Uterus (tissue), 4 donors: ENCODE data around the gene MCUR1. TPM values are rescaled to one million over a fixed set of nuclear protein-coding genes. Genes with fewer than 3 reads are reported as not detected.
"Not testable (repeated sequence)": the region's sequence is repeated elsewhere in the genome, so short reads cannot be mapped to it uniquely, and the experiment has no call there.

ENCODE experiments used
- DNase-seq, 2 donors: peaks; one replicate each; pipeline ENCODE4 v3.0.0-alpha.2; 2019 to 2020
- H3K27ac ChIP-seq, 2 donors: fragments of 200-600 bp; sonication (generic); 1 replicate in 1 of 2; 2 replicates in 1 of 2; pipeline ENCODE4 v1.5.1; 2016 to 2018
- H3K27me3 ChIP-seq, 2 donors: fragments of 200-600 bp; sonication (generic); one replicate each; pipeline ENCODE4 v1.5.1; 2018 to 2019; ENCODE audit warnings: control low read depth in 1 of 2
- H3K36me3 ChIP-seq, 2 donors: fragments of 200-600 bp; sonication (generic); one replicate each; pipeline ENCODE4 v1.5.1; 2019; ENCODE audit warnings: control low read depth in 1 of 2
- H3K4me1 ChIP-seq, 2 donors: fragments of 200-600 bp; sonication (generic); one replicate each; pipeline ENCODE4 v1.5.1; 2018 to 2019; ENCODE audit warnings: control low read depth in 1 of 2
- H3K4me3 ChIP-seq, 2 donors: fragments of 200-600 bp; sonication (generic); 1 replicate in 1 of 2; 2 replicates in 1 of 2; pipeline ENCODE4 v1.5.1; 2018 to 2019; ENCODE audit warnings: mild to moderate bottlenecking in 1 of 2
- H3K9me3 ChIP-seq, 2 donors: fragments of 200-600 bp; sonication (generic); one replicate each; pipeline ENCODE4 v1.5.1; 2019; ENCODE audit warnings: control low read depth in 1 of 2
- POLR2A ChIP-seq, 2 donors: fragments of 450-650 bp; IDR thresholded peaks; one replicate each; pipeline ENCODE4 v1.6.1; 2016; ENCODE audit warnings: antibody characterized with exemption in 2 of 2, mild to moderate bottlenecking in 1 of 2, moderate library complexity in 1 of 2
- intact Hi-C: fragments of 100-400 bp; cut with DNase I; formaldehyde crosslinking; loops from one replicate; pipeline ENCODE4 v1.15.1; 2023; ENCODE audit warnings: low total_unique reads
- total RNA-seq, 4 donors: library from RNA; depleted of rRNA in 3 of 4; stranded (reverse); fragments of >200 nt in 3 of 4; gene quantifications; one replicate each; pipeline versions ENCODE4 v1.1.0 to v1.2.4, GENCODE V29; 2014 to 2023
- TF ChIP-seq, protein P1 (sequence below), 4 experiments: fragments of 200-600 bp in 2 of 4; fragments of 450-650 bp in 2 of 4; sonication (generic) in 2 of 4; IDR thresholded peaks; one replicate each; pipeline ENCODE4 v1.5.1; 2016 to 2019; ENCODE audit warnings: antibody characterized with exemption in 4 of 4, mild to moderate bottlenecking in 2 of 4, moderate library complexity in 1 of 4
- donor health status: DM: yes; HTN: yes; CAD: no.

Gene MCUR1
- total RNA-seq, 4 donors from 2014 or later, result 9.4 to 16.5 (median 13.3) TPM

DNA sequence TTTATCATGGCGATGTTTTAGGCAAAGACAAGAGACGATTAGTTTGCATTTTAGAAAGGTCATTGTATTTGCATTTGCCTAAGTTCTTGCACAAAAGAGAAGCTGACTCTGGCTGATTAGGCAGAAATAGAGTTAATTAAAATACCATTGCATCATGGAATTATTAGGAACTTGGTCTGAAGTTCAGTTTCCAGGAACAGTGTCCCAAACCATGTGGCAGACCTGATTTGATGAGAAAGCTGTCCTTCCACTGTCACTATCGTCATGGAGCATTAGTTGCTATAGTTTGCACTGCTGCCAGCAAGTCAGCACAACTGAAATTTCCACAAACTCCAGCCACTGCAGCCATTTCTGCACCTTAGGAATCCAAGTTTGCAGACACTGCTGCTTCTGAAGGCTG is 24.3 kb upstream of the MCUR1 start:
- H3K27me3 ChIP-seq, result no peaks in the 10 kb centered on the region
- no peaks in the 10 kb centered on the region for H3K4me1 ChIP-seq
- H3K9me3 ChIP-seq, result no peaks in the 10 kb centered on the region
- TF ChIP-seq POLR2A (IDR thresholded peaks at IDR 0.05), result no peak
- TF ChIP-seq, protein P1, sequence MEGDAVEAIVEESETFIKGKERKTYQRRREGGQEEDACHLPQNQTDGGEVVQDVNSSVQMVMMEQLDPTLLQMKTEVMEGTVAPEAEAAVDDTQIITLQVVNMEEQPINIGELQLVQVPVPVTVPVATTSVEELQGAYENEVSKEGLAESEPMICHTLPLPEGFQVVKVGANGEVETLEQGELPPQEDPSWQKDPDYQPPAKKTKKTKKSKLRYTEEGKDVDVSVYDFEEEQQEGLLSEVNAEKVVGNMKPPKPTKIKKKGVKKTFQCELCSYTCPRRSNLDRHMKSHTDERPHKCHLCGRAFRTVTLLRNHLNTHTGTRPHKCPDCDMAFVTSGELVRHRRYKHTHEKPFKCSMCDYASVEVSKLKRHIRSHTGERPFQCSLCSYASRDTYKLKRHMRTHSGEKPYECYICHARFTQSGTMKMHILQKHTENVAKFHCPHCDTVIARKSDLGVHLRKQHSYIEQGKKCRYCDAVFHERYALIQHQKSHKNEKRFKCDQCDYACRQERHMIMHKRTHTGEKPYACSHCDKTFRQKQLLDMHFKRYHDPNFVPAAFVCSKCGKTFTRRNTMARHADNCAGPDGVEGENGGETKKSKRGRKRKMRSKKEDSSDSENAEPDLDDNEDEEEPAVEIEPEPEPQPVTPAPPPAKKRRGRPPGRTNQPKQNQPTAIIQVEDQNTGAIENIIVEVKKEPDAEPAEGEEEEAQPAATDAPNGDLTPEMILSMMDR (IDR thresholded peaks at IDR 0.05), result no peak
- no peak overlapping the region for H3K4me3 ChIP-seq
- peak overlapping the region; percentile 18 to 59 for H3K27ac ChIP-seq
- no peak for DNase-seq
- intact Hi-C loops, result no loop called here
- no peaks in the 10 kb centered on the region for H3K36me3 ChIP-seq

DNA sequence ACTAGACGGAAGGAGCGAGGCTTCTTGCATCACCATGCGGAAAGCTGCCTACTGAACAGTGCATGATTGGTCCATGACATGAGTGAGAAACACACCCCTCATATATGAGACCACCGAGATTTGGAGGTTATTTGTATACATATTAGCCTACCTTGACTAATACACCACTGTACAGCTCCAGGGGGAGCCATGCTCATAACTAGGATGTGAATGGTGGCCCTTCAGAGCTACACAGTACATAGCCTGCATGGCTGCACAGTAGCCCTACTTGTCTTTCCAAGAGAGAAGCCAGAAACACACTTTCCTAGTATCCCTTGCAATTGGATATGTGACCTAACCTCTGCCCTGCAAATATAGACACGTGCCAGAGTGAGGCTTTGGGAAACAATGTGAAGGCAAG is 21.8 kb upstream of the MCUR1 start:
- no peak overlapping the region for H3K27ac ChIP-seq
- H3K4me3 ChIP-seq, result no peak overlapping the region
- TF ChIP-seq, protein P1 (IDR thresholded peaks at IDR 0.05), result no peak
- TF ChIP-seq POLR2A (IDR thresholded peaks at IDR 0.05), result no peak
- H3K4me1 ChIP-seq, result no peaks in the 10 kb centered on the region
- no peaks in the 10 kb centered on the region for H3K36me3 ChIP-seq
- DNase-seq, result no peak
- no peaks in the 10 kb centered on the region for H3K27me3 ChIP-seq
- intact Hi-C loops, result no loop called here
- no peaks in the 10 kb centered on the region for H3K9me3 ChIP-seq

DNA sequence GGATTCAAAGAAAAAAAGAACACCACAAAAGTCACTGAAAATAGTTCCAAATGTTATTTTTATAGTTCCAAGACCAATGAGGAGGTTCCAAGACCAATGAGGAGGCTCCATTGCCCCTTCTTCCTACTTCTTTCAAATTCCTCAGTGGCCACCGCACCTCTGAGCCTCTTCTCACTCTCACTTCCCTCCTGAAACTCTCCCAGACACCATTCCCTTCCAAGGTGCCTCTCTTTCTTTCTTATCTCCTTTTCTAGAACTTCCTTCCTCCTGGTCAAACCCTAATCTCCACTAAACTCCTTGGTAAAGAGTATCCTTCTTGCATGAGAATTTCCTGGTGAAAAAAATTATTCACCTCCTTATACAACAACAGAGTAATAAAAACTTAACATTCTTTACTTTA is 20.4 kb upstream of the MCUR1 start:
- intact Hi-C loops, result no loop called here
- H3K4me1 ChIP-seq, result no peaks in the 10 kb centered on the region
- H3K27me3 ChIP-seq, result no peaks in the 10 kb centered on the region
- TF ChIP-seq POLR2A (IDR thresholded peaks at IDR 0.05), result no peak
- TF ChIP-seq, protein P1 (IDR thresholded peaks at IDR 0.05), result no peak
- H3K27ac ChIP-seq, result no peak overlapping the region
- H3K36me3 ChIP-seq, result no peaks in the 10 kb centered on the region
- no peak overlapping the region for H3K4me3 ChIP-seq
- no peak for DNase-seq
- H3K9me3 ChIP-seq, result no peaks in the 10 kb centered on the region

DNA sequence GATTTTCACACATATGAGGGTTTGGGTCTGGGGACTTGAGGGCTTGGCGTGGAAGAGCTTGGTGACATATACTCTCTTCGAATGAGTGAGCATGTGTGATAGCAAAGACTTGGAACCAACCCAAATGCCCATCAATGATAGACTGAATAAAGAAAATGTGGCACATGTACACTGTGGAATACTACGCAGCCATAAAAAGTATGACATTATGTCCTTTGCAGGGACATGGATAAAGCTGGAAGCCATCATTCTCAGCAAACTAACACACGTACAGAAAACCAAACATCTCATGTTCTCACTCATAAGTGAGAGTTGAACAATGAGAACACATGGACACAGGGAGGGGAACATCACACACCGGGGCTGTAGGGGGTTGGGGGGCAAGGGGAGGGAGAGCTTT is 19.7 kb upstream of the MCUR1 start:
- H3K27me3 ChIP-seq, intact Hi-C loops: not testable (repeated sequence)

DNA sequence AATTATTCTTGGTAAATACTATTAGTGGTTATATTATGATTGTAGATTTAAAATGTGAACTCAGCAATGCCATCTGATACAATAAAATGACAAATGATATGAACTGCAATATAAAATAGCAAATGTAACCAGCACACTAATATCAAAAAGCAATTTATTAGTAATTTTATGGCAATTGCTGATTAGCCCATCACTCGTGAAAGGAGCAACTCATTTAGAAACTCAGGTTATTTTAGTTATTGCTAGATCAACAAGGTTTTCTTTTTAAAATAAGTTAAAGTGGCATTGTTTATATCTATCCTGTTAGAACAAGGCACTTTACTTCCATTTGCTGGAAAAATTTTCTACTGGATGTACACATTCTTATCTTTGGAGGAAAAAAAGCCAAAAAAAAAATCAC is 18.4 kb upstream of the MCUR1 start:
- DNase-seq, result no peak
- intact Hi-C loops, result no loop called here
- H3K4me3 ChIP-seq, result no peak overlapping the region
- H3K36me3 ChIP-seq, result no peaks in the 10 kb centered on the region
- no peak overlapping the region for H3K27ac ChIP-seq
- no peak for TF ChIP-seq POLR2A (IDR thresholded peaks at IDR 0.05)
- TF ChIP-seq, protein P1 (IDR thresholded peaks at IDR 0.05), result no peak
- H3K9me3 ChIP-seq, result no peaks in the 10 kb centered on the region
- no peaks in the 10 kb centered on the region for H3K27me3 ChIP-seq
- H3K4me1 ChIP-seq, result no peaks in the 10 kb centered on the region

More for the DNA sequence above, 19.7 kb upstream of the MCUR1 start:
- H3K36me3 ChIP-seq, H3K9me3 ChIP-seq, DNase-seq, H3K27ac ChIP-seq, H3K4me3 ChIP-seq, H3K4me1 ChIP-seq: not testable (repeated sequence)

DNA sequence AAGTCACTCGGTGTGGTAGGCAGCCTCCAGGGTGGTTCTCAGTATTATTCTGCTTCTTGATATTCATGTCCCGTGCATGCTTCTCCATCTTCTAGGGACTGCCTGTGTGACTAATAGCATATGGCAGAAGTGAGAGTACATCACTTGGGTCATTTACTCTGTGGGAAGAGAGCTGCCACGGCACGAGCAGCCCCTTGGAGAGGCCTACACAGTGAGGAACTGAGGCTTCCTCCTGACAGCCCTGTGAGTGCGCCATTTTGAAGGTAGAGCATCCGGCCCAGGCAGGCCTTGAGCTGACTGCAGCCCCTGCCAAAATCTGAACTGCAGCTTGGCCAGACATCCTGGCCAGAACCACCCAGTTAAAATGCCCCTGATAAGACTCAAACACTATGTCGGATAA is 17.3 kb upstream of the MCUR1 start:
- Histone ChIP-seq H3K9me3 (no peaks in the 10 kb centered on the region), H3K36me3 (no peaks in the 10 kb centered on the region), H3K27ac (no peak overlapping the region), H3K4me3 (no peak overlapping the region), H3K27me3 (no peaks in the 10 kb centered on the region), H3K4me1 (no peaks in the 10 kb centered on the region)
- intact Hi-C loops, result no loop called here
- no peak for DNase-seq
- no peak for TF ChIP-seq POLR2A (IDR thresholded peaks at IDR 0.05)
- TF ChIP-seq, protein P1 (IDR thresholded peaks at IDR 0.05), result no peak
